HK-2 (cell line): Measurements from ENCODE around the gene AFF2.

Experiments used
- DNase-seq: peaks from one replicate; pipeline ENCODE4 v3.0.0-alpha.2; 2018; ENCODE audit not compliant: unreplicated experiment

Gene AFF2

GRCh38 chrX:148926371-148926770, 426.0 kb downstream of the AFF2 start:
- DNase-seq = no peak

GRCh38 chrX:148928811-148929210, 428.4 kb downstream of the AFF2 start:
- no peak for DNase-seq

- DNase-seq = no peak
These were observed 429.3 kb downstream of the AFF2 start for GRCh38 chrX:148929686-148930085.

- DNase-seq = no peak
These were observed 429.9 kb downstream of the AFF2 start for GRCh38 chrX:148930206-148930729.

- DNase-seq = no peak
These were observed 433.5 kb downstream of the AFF2 start for GRCh38 chrX:148933881-148934280.

GRCh38 chrX:148938348-148938747, 437.9 kb downstream of the AFF2 start:
- DNase-seq = no peak

- no peak for DNase-seq
These were observed 440.1 kb downstream of the AFF2 start for GRCh38 chrX:148940411-148940996.

GRCh38 chrX:148942754-148943153, 442.3 kb downstream of the AFF2 start:
- DNase-seq = no peak

- no peak for DNase-seq
These were observed 447.1 kb downstream of the AFF2 start for GRCh38 chrX:148947399-148947975.

- no peak for DNase-seq
These were observed 455.9 kb downstream of the AFF2 start for GRCh38 chrX:148956352-148956751.

GRCh38 chrX:148958901-148959300, 458.5 kb downstream of the AFF2 start:
- no peak for DNase-seq

- no peak for DNase-seq
These were observed 459.6 kb downstream of the AFF2 start for GRCh38 chrX:148960060-148960459.

- no peak for DNase-seq
These were observed 461.6 kb downstream of the AFF2 start for GRCh38 chrX:148961985-148962384.

GRCh38 chrX:148976571-148977400, 476.4 kb downstream of the AFF2 start:
- DNase-seq = no peak

- DNase-seq = no peak
These were observed 479.4 kb downstream of the AFF2 start for GRCh38 chrX:148979786-148980185.

GRCh38 chrX:148984238-148984637, 483.8 kb downstream of the AFF2 start:
- no peak for DNase-seq

- DNase-seq = no peak
These were observed 491.1 kb downstream of the AFF2 start for GRCh38 chrX:148991502-148991901.

- no peak for DNase-seq
These were observed 495.2 kb downstream of the AFF2 start for GRCh38 chrX:148995661-148996060.

- DNase-seq = no peak
These were observed 501.9 kb downstream of the AFF2 start for GRCh38 chrX:149002320-149002719.

- no peak for DNase-seq
These were observed 503.6 kb downstream of the AFF2 start for GRCh38 chrX:149003863-149004660.

GRCh38 chrX:149004936-149005335, 504.5 kb downstream of the AFF2 start:
- DNase-seq = no peak

- DNase-seq = no peak
These were observed 505.8 kb downstream of the AFF2 start for GRCh38 chrX:149006235-149006634.
